Liver (tissue), 9 donors: ENCODE results near the gene POLD2. TPM values are rescaled to one million over a fixed set of nuclear protein-coding genes. Genes with fewer than 3 reads are reported as not detected.

Experiments
- DNase-seq: peaks from one replicate; pipeline ENCODE4 v3.0.0-alpha.2; 2017; ENCODE audit warnings: low spot score
- H3K27ac ChIP-seq, 2 donors: one replicate each; pipeline ENCODE4 v1.7.0; 2013; ENCODE audit warnings: inconsistent platforms in 2 of 2, low read length in 2 of 2, control low read depth in 1 of 2, low read depth in 1 of 2, mild to moderate bottlenecking in 1 of 2
- H3K27me3 ChIP-seq, 4 donors: one replicate each; pipeline versions ENCODE4 v1.6.1 to v1.7.0; 2013; ENCODE audit warnings: low read length in 3 of 4, inconsistent platforms in 1 of 4, mild to moderate bottlenecking in 1 of 4, moderate library complexity in 1 of 4; ENCODE audit not compliant: control insufficient read depth in 4 of 4, insufficient read depth in 4 of 4
- H3K36me3 ChIP-seq, 4 donors: one replicate each; pipeline versions ENCODE4 v1.6.1 to v1.7.0; 2013; ENCODE audit warnings: low read length in 3 of 4, mild to moderate bottlenecking in 3 of 4, low read depth in 1 of 4, moderate library complexity in 1 of 4; ENCODE audit not compliant: control insufficient read depth in 4 of 4, insufficient read depth in 3 of 4
- H3K4me1 ChIP-seq, 4 donors: one replicate each; pipeline versions ENCODE4 v1.6.1 to v1.7.0; 2013; ENCODE audit warnings: low read length in 3 of 4, mild to moderate bottlenecking in 3 of 4, moderate library complexity in 1 of 4; ENCODE audit not compliant: control insufficient read depth in 4 of 4, insufficient read depth in 4 of 4
- H3K4me3 ChIP-seq, 3 donors: one replicate each; pipeline versions ENCODE4 v1.6.1 to v1.7.0; 2013; ENCODE audit warnings: low read length in 3 of 3, control low read depth in 1 of 3, low read depth in 1 of 3, mild to moderate bottlenecking in 1 of 3
- H3K9ac ChIP-seq, 2 donors: one replicate each; pipeline ENCODE4 v1.7.0; 2013; ENCODE audit warnings: low read length in 2 of 2, mild to moderate bottlenecking in 2 of 2, moderate library complexity in 2 of 2, control low read depth in 1 of 2, low read depth in 1 of 2
- H3K9me3 ChIP-seq, 4 donors: one replicate each; pipeline versions ENCODE4 v1.6.1 to v1.7.0; 2013; ENCODE audit warnings: low read length in 3 of 4; ENCODE audit not compliant: control insufficient read depth in 4 of 4
- FOXA1 ChIP-seq: IDR thresholded peaks from 2 replicates; pipeline ENCODE4 v1.6.1; 2016; ENCODE audit warnings: antibody characterized with exemption
- GABPA ChIP-seq, 2 donors: IDR thresholded peaks in 1 of 2; conservative IDR thresholded peaks in 1 of 2; 2 replicates each; pipeline ENCODE4 v1.6.1; 2016; ENCODE audit warnings: antibody characterized with exemption in 2 of 2, mild to moderate bottlenecking in 1 of 2, moderate library complexity in 1 of 2
- HNF4A ChIP-seq, 2 donors: conservative IDR thresholded peaks; 2 replicates each; pipeline ENCODE4 v1.6.1; 2016; ENCODE audit warnings: antibody characterized with exemption in 2 of 2, mild to moderate bottlenecking in 2 of 2
- JUND ChIP-seq, 2 donors: IDR thresholded peaks; 2 replicates each; pipeline ENCODE4 v1.6.1; 2016; ENCODE audit warnings: antibody characterized with exemption in 2 of 2
- NR2F2 ChIP-seq: IDR thresholded peaks from 2 replicates; pipeline ENCODE4 v1.6.1; 2016; ENCODE audit warnings: antibody characterized with exemption
- RAD21 ChIP-seq, 2 donors: IDR thresholded peaks; 2 replicates each; pipeline ENCODE4 v1.6.1; 2016; ENCODE audit warnings: antibody characterized with exemption in 2 of 2, mild to moderate bottlenecking in 2 of 2
- RXRA ChIP-seq, 2 donors: IDR thresholded peaks; 2 replicates each; pipeline ENCODE4 v1.6.1; 2017 to 2018; ENCODE audit warnings: antibody characterized with exemption in 2 of 2, mild to moderate bottlenecking in 1 of 2
- SP1 ChIP-seq: IDR thresholded peaks from 2 replicates; pipeline ENCODE4 v1.6.1; 2018; ENCODE audit warnings: antibody characterized with exemption, mild to moderate bottlenecking
- TAF1 ChIP-seq: conservative IDR thresholded peaks from 2 replicates; pipeline ENCODE4 v1.6.1; 2016; ENCODE audit warnings: antibody characterized with exemption, mild to moderate bottlenecking
- YY1 ChIP-seq: IDR thresholded peaks from 2 replicates; pipeline ENCODE4 v1.6.1; 2016; ENCODE audit warnings: antibody characterized with exemption, mild to moderate bottlenecking
- WGBS: extraction: QIAGEN DNeasy Blood & Tissue Kit; methylation state at CpG from one replicate; pipeline ENCODE4 v1.1.7; 2013; 5-methylcytosine and 5-hydroxymethylcytosine counted together
- polyA plus RNA-seq, 2 donors: library from polyadenylated mRNA; stranded (reverse) in 1 of 2; unstranded in 1 of 2; fragments of 200-250 nt in 1 of 2; fragments of >200 nt in 1 of 2; fragmentation: Nextera tagmentation in 1 of 2; extraction: Ambion mirVana in 1 of 2; gene quantifications; one replicate each; pipeline versions ENCODE4 v1.2.1 to v1.2.3, GENCODE V29; 2013 to 2015
- total RNA-seq, 2 donors: library from RNA; depleted of rRNA; stranded (reverse); fragments of >200 nt; gene quantifications; one replicate each; pipeline ENCODE4 v1.2.3, GENCODE V29; 2014
- TF ChIP-seq, protein P1 (sequence below): fragments of 150-350 bp; IDR thresholded peaks from 2 replicates; pipeline ENCODE4 v1.5.1; 2017; ENCODE audit warnings: improper control_type of control experiment, low read depth, low read length; ENCODE audit not compliant: missing input control
- TF ChIP-seq, protein P2 (sequence below): IDR thresholded peaks from 2 replicates; pipeline ENCODE4 v1.6.1; 2016; ENCODE audit warnings: antibody characterized with exemption
- TF ChIP-seq, protein P3 (sequence below): IDR thresholded peaks from 2 replicates; pipeline ENCODE4 v1.6.1; 2016; ENCODE audit warnings: antibody characterized with exemption, mild to moderate bottlenecking
- donor health status: healthy.
- donor health status: healthy.
- donor health status: healthy.
- donor health status: healthy.
- donor health status: healthy.

Gene POLD2
- total and polyA plus RNA-seq, 4 donors = 53.9 to 101 (median 85.3) TPM

DNA sequence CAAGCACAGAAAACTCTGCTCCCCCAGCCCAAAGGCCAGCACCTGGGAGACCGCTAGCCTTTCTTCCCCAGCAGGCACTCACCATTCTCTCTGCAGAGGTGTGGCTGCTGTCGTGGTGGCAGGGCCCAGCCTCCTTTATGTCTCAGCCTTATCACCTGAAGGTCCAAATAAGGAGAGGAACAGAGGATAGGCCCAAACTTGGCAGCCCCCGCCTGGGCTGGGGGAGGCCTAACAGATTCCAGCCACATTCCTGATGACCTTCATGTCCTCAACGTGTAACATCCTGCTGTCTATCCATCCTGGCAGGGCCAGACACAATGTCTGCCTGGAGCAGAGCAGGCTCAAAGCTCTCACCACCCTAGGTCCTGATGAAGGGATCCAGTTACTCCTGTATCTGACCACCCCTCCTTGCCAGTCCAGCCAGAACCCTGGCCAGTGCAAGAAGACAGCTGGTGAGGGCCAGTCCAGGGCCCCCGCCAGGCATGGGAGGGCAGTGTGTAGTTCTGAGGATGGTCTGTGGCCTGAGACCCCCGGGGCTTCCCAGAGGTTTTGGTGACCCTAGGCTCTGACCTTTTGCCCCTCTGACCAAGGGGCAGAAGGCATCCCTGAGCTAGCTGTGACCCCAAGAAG lies 18.0 kb upstream of the POLD2 start, which contains the start of gene MYL7:
Gene MYL7, minus strand, starts transcription at position 112 of the 630 bp plus-strand sequence. Its CDS starts 27 bp downstream, at position 85.
- Histone ChIP-seq H3K4me3 (no peak within 1 kb of the TSS), H3K27me3 (no peaks in the 10 kb centered on the region), H3K9me3 (no peaks in the 10 kb centered on the region), H3K36me3 (peaks cover 0 to 2% (median 0%) of the 10 kb centered on the region in 4 donors), H3K9ac (no peak within 1 kb of the TSS), H3K4me1 (peaks cover 0 to 3% (median under 1%) of the 10 kb centered on the region in 4 donors), H3K27ac (no peak within 1 kb of the TSS)
- no peak for DNase-seq
- TF ChIP-seq HNF4A (conservative IDR thresholded peaks at IDR 0.05) (no peak), YY1 (no peak), TAF1 (no peak), NR2F2 (no peak), RAD21 (IDR thresholded peaks at IDR 0.05) (no peak), FOXA1 (no peak), SP1 (no peak)
- TF ChIP-seq, protein P1, sequence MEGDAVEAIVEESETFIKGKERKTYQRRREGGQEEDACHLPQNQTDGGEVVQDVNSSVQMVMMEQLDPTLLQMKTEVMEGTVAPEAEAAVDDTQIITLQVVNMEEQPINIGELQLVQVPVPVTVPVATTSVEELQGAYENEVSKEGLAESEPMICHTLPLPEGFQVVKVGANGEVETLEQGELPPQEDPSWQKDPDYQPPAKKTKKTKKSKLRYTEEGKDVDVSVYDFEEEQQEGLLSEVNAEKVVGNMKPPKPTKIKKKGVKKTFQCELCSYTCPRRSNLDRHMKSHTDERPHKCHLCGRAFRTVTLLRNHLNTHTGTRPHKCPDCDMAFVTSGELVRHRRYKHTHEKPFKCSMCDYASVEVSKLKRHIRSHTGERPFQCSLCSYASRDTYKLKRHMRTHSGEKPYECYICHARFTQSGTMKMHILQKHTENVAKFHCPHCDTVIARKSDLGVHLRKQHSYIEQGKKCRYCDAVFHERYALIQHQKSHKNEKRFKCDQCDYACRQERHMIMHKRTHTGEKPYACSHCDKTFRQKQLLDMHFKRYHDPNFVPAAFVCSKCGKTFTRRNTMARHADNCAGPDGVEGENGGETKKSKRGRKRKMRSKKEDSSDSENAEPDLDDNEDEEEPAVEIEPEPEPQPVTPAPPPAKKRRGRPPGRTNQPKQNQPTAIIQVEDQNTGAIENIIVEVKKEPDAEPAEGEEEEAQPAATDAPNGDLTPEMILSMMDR = no peak
- TF ChIP-seq, protein P2, sequence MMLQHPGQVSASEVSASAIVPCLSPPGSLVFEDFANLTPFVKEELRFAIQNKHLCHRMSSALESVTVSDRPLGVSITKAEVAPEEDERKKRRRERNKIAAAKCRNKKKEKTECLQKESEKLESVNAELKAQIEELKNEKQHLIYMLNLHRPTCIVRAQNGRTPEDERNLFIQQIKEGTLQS = no peak
- 81% methylated on average over 6 of the region's 6 CpGs for WGBS

DNA sequence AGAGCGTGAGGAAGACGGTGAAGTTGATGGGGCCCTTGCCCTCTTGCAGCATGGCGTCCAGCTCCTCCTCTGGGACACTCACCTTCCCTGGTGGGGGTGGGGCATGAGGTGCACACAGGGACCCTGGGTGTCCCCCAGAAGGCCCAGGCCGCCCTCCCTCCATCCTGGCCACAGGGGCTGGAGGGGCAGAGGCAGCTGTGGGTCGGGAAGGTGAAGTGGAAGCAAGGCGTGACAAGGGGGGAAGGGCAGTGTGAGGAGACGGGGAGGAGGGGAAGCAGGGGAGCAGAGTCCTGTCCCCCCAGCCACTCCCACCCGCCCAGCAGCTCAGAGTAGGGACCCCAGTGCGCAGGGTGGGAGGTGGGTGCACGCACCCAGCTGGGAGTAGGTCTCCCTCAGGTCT lies 17.0 kb upstream of the POLD2 start:
- WGBS = 91% methylated on average over 10 of the region's 10 CpGs
- TF ChIP-seq NR2F2 (no peak), HNF4A (conservative IDR thresholded peaks at IDR 0.05) (no peak), SP1 (no peak), GABPA (IDR thresholded peaks at IDR 0.05 in 1 of 2, conservative IDR thresholded peaks at IDR 0.05 in 1 of 2) (no peak), FOXA1 (no peak), JUND (IDR thresholded peaks at IDR 0.05) (no peak), RXRA (IDR thresholded peaks at IDR 0.05) (no peak), RAD21 (IDR thresholded peaks at IDR 0.05) (no peak)
- TF ChIP-seq, protein P2 = no peak
- TF ChIP-seq, protein P1 = no peak
- TF ChIP-seq, protein P3, sequence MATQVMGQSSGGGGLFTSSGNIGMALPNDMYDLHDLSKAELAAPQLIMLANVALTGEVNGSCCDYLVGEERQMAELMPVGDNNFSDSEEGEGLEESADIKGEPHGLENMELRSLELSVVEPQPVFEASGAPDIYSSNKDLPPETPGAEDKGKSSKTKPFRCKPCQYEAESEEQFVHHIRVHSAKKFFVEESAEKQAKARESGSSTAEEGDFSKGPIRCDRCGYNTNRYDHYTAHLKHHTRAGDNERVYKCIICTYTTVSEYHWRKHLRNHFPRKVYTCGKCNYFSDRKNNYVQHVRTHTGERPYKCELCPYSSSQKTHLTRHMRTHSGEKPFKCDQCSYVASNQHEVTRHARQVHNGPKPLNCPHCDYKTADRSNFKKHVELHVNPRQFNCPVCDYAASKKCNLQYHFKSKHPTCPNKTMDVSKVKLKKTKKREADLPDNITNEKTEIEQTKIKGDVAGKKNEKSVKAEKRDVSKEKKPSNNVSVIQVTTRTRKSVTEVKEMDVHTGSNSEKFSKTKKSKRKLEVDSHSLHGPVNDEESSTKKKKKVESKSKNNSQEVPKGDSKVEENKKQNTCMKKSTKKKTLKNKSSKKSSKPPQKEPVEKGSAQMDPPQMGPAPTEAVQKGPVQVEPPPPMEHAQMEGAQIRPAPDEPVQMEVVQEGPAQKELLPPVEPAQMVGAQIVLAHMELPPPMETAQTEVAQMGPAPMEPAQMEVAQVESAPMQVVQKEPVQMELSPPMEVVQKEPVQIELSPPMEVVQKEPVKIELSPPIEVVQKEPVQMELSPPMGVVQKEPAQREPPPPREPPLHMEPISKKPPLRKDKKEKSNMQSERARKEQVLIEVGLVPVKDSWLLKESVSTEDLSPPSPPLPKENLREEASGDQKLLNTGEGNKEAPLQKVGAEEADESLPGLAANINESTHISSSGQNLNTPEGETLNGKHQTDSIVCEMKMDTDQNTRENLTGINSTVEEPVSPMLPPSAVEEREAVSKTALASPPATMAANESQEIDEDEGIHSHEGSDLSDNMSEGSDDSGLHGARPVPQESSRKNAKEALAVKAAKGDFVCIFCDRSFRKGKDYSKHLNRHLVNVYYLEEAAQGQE = no peak
- DNase-seq = no peak

More for the DNA sequence above, 17.0 kb upstream of the POLD2 start:
- no peaks in the 10 kb centered on the region for H3K4me1 ChIP-seq
- H3K9ac ChIP-seq = no peak overlapping the region
- peaks cover 0 to 2% (median 0%) of the 10 kb centered on the region in 4 donors for H3K36me3 ChIP-seq
- H3K27me3 ChIP-seq = no peaks in the 10 kb centered on the region
- H3K27ac ChIP-seq = no peak overlapping the region
- no peaks in the 10 kb centered on the region for H3K9me3 ChIP-seq
- H3K4me3 ChIP-seq = no peak overlapping the region
